Measurements from ENCODE around the gene BCAS3.

The BCAS3 gene

DNA sequence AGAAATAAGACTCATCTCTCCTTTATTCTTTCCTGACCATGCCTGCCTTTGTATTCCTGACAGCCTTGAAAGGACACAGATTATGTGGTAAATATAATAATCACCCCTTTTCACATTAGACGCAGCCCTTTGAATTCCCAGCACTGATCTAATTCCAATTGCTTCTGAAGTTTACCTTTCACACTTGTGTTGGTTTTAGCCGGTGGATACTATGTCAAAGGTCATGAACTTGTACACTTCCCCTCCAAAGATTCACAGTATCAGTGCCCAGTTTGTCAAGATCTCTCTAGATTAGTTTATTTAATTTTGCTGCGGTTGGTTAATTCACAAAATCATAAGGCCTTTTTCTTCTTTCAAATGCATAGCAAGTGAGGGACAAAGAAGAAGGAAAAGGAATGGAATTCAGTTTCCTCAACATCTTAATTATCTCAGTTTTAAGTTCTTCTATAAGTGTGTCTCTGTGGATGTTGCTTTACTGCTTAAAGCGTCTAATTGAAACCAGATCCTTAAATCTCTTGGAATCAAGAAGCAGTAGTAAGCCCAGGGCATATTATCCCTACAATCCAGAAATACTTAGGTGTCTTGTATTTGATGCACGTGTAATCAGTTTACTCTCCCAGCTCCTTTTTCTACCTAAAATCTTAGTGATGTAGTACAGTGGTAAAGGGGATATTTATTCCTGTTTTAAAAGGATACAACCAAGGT is 547.7 kb downstream of the BCAS3 start:
- H3K4me3 ChIP-seq (ENCODE audit: low read depth in 1 of 2, low read length in 2 of 2) = no peak overlapping the region
- H3K36me3 ChIP-seq (ENCODE audit: insufficient read depth, low read length) = no peaks in the 10 kb centered on the region
- H3K9me3 ChIP-seq (ENCODE audit: low read length) = no peaks in the 10 kb centered on the region
- no peak overlapping the region for H3K27ac ChIP-seq (ENCODE audit: low read depth, low read length)
- H3K9ac ChIP-seq (ENCODE audit: low read length) = no peak overlapping the region
- no peaks in the 10 kb centered on the region for H3K27me3 ChIP-seq (ENCODE audit: control insufficient read depth in 1 of 2, insufficient read depth in 2 of 2, low read length in 2 of 2)
- no peaks in the 10 kb centered on the region for H3K4me1 ChIP-seq (ENCODE audit: insufficient read depth, low read length)

DNA sequence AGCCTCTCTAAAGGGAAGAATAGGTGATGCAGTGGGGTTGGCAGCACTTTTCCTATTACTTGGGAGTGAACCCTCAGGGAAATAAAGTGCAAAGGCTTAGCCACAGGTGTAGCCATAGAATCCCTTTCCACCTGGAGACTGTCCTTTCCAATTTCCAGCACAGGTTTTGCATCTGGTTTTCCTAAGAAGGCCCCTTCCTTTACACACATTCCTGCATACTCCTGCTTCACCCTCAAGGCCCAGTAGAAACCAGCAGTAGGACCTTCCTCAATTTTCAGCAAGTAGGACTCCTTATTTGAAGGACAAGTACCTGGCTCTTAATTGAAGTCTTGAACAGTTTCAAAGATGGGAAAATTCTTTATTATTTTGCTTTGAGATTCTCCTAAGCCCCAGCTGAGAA is 550.2 kb downstream of the BCAS3 start:
- Histone ChIP-seq H3K36me3 (ENCODE audit: insufficient read depth, low read length) (no peaks in the 10 kb centered on the region), H3K27me3 (ENCODE audit: control insufficient read depth in 1 of 2, insufficient read depth in 2 of 2, low read length in 2 of 2) (no peaks in the 10 kb centered on the region), H3K27ac (ENCODE audit: low read depth, low read length) (no peak overlapping the region), H3K4me3 (ENCODE audit: low read depth in 1 of 2, low read length in 2 of 2) (no peak overlapping the region), H3K9ac (ENCODE audit: low read length) (no peak overlapping the region), H3K9me3 (ENCODE audit: low read length) (no peaks in the 10 kb centered on the region), H3K4me1 (ENCODE audit: insufficient read depth, low read length) (no peaks in the 10 kb centered on the region)

DNA sequence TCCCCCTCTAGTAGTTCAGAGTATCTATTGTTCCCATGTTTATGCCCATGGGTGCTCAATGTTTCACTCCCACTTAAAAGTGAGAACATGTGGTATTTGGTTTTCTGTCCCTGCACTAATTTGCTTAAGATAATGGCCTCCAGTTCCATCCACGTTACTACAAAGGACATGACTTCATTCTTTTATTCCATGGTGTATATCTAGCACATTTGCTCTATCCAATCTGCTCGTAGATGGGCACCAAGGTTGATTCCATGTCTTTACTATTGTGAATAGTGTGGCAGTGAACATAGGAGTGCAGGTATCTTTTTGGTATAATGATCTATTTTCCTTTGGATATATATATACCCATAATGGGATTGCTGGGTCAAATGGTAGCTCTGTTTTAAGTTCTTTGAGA is 552.8 kb downstream of the BCAS3 start:
- Histone ChIP-seq H3K9me3 (ENCODE audit: low read length) (no peaks in the 10 kb centered on the region), H3K27ac (ENCODE audit: low read depth, low read length) (no peak overlapping the region), H3K4me1 (ENCODE audit: insufficient read depth, low read length) (no peaks in the 10 kb centered on the region), H3K27me3 (ENCODE audit: control insufficient read depth in 1 of 2, insufficient read depth in 2 of 2, low read length in 2 of 2) (no peaks in the 10 kb centered on the region), H3K36me3 (ENCODE audit: insufficient read depth, low read length) (no peaks in the 10 kb centered on the region), H3K4me3 (ENCODE audit: low read depth in 1 of 2, low read length in 2 of 2) (no peak overlapping the region), H3K9ac (ENCODE audit: low read length) (no peak overlapping the region)

DNA sequence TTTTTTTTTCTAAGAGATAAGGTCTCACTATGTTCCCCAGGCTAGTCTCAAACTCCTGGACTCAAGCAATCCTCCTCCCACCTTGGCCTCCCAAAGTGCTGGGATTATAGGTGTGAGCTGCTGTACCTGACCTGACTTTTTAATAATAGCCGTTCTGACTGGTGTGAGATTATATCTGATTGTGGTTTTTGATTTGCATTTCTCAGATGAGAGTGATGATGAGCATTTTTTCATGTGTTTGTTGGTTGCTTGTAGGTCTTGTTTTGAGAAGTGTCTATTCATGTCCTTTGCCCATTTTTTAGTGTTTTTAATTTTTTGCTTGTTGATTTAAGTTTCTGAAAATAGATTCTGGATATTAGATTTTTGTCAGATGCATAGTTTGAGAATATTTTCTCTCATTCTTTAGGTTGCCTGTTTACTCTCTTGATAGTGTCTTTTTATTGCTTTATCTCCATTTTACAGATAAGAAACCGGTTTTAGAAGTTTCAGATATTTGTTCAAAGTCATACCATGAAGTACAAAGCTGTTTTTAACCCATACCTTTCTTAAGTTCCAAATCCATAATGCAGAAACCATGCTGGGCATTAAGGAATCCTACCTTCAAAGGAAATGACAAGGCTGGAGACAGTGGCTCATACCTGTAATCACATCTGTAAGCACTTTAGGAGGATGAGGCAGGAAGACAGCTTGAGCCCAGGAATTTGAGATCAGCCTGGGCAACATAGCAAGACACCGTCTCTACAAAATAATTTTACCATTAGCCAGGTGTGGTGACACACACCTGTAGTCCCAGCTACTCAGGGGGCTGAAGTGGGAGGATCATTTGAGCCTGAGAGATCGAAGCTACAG is 553.5 kb downstream of the BCAS3 start:
- Histone ChIP-seq H3K4me3 (ENCODE audit: low read depth in 1 of 2, low read length in 2 of 2) (no peak overlapping the region), H3K4me1 (ENCODE audit: insufficient read depth, low read length) (no peaks in the 10 kb centered on the region), H3K27ac (ENCODE audit: low read depth, low read length) (no peak overlapping the region), H3K9ac (ENCODE audit: low read length) (no peak overlapping the region), H3K27me3 (ENCODE audit: control insufficient read depth in 1 of 2, insufficient read depth in 2 of 2, low read length in 2 of 2) (no peaks in the 10 kb centered on the region), H3K9me3 (ENCODE audit: low read length) (no peaks in the 10 kb centered on the region), H3K36me3 (ENCODE audit: insufficient read depth, low read length) (no peaks in the 10 kb centered on the region)

GRCh38 chr17:61232871-61233270 is 555.2 kb downstream of the BCAS3 start:
- Histone ChIP-seq H3K36me3 (ENCODE audit: insufficient read depth, low read length) (no peaks in the 10 kb centered on the region), H3K27ac (ENCODE audit: low read depth, low read length) (no peak overlapping the region), H3K27me3 (ENCODE audit: control insufficient read depth in 1 of 2, insufficient read depth in 2 of 2, low read length in 2 of 2) (no peaks in the 10 kb centered on the region), H3K4me1 (ENCODE audit: insufficient read depth, low read length) (no peaks in the 10 kb centered on the region), H3K4me3 (ENCODE audit: low read depth in 1 of 2, low read length in 2 of 2) (no peak overlapping the region), H3K9me3 (ENCODE audit: low read length) (no peaks in the 10 kb centered on the region), H3K9ac (ENCODE audit: low read length) (no peak overlapping the region)

DNA sequence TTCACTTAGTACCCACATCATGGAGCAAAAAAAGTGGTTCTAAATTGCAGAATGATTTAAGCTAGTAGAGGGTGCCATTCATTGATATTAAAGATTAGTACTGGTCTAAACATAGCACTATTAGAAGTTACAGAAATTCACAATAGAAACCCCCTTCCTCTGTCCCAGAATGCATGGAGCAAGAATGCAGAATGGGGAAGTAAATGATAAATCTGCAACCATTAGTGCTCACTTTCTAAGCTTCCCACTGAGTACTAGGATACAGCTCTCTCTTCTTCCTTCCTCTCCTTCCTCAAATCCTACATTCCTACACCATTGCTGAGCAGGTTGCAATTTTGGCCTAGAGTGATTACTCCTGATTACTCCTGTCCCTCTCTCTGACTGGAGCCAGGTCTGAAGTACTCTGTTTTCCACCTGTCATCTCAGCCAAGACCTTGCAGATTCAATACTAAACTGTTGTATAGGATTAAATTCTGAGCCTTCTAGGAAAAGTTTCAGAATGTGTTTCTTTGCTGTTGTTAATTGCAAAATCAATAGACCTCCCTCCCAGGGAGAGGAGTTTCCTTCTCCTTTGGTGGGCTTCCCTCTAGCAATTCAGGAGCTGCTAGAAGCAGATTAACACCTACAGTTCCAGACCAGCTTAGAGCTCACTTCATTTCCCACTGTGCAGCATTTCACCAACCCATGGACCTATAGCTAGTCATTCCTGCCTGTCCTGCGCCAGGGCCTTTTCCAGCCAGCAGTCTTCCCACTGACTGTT is 556.5 kb downstream of the BCAS3 start:
- no peaks in the 10 kb centered on the region for H3K36me3 ChIP-seq (ENCODE audit: insufficient read depth, low read length)
- no peak overlapping the region for H3K27ac ChIP-seq (ENCODE audit: low read depth, low read length)
- no peaks in the 10 kb centered on the region for H3K9me3 ChIP-seq (ENCODE audit: low read length)
- no peak overlapping the region for H3K4me3 ChIP-seq (ENCODE audit: low read depth in 1 of 2, low read length in 2 of 2)
- H3K27me3 ChIP-seq (ENCODE audit: control insufficient read depth in 1 of 2, insufficient read depth in 2 of 2, low read length in 2 of 2) = no peaks in the 10 kb centered on the region
- H3K9ac ChIP-seq (ENCODE audit: low read length) = no peak overlapping the region
- no peaks in the 10 kb centered on the region for H3K4me1 ChIP-seq (ENCODE audit: insufficient read depth, low read length)

- H3K9me3 ChIP-seq (ENCODE audit: low read length) = no peaks in the 10 kb centered on the region
- no peaks in the 10 kb centered on the region for H3K36me3 ChIP-seq (ENCODE audit: insufficient read depth, low read length)
- H3K4me3 ChIP-seq (ENCODE audit: low read depth in 1 of 2, low read length in 2 of 2) = no peak overlapping the region
- H3K9ac ChIP-seq (ENCODE audit: low read length) = no peak overlapping the region
- H3K4me1 ChIP-seq (ENCODE audit: insufficient read depth, low read length) = no peaks in the 10 kb centered on the region
- H3K27ac ChIP-seq (ENCODE audit: low read depth, low read length) = no peak overlapping the region
- no peaks in the 10 kb centered on the region for H3K27me3 ChIP-seq (ENCODE audit: control insufficient read depth in 1 of 2, insufficient read depth in 2 of 2, low read length in 2 of 2)
Observed at GRCh38 chr17:61235001-61235826, 557.6 kb downstream of the BCAS3 start.

DNA sequence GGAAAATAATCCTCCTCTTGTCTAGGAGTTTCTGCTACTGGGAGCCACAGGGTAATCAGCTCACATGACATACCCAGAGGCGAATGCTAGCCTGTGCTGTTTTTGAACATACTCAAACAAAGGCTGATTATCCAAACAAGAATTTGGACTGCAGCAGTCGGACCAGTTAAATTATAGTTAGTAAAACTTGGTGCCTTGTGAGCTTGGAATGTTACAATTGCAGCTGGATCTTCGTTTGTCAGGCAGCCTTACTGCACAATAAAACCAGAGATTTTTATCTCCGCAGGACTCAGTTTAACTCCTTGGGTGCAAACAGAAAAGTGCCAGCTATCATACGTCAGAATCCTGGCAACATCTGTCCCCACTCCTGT is 558.2 kb downstream of the BCAS3 start:
- Histone ChIP-seq H3K4me1 (ENCODE audit: insufficient read depth, low read length) (no peaks in the 10 kb centered on the region), H3K36me3 (ENCODE audit: insufficient read depth, low read length) (no peaks in the 10 kb centered on the region), H3K27ac (ENCODE audit: low read depth, low read length) (no peak overlapping the region), H3K4me3 (ENCODE audit: low read depth in 1 of 2, low read length in 2 of 2) (no peak overlapping the region), H3K9ac (ENCODE audit: low read length) (no peak overlapping the region), H3K27me3 (ENCODE audit: control insufficient read depth in 1 of 2, insufficient read depth in 2 of 2, low read length in 2 of 2) (no peaks in the 10 kb centered on the region), H3K9me3 (ENCODE audit: low read length) (no peaks in the 10 kb centered on the region)

DNA sequence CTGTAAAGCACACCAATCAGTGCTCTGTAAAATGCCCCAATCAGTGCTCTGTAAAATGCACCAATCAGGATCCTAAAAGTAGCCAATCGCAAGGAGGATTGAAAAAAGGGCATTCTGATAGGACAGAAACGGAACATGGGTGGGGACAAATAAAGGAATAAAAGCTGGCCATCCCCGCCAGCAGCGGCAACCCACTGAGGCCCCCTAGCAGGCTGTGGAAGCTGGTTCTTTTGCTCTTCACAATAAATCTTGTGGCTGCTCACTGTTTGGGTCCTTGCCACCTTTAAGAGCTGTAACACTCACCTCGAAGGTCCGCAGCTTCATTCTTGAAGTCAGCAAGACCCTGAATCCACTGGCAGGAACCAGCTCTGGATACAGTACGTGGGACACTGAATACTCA is 559.6 kb downstream of the BCAS3 start:
- Histone ChIP-seq H3K9ac (ENCODE audit: low read length) (no peak overlapping the region), H3K27ac (ENCODE audit: low read depth, low read length) (no peak overlapping the region), H3K4me1 (ENCODE audit: insufficient read depth, low read length) (no peaks in the 10 kb centered on the region), H3K36me3 (ENCODE audit: insufficient read depth, low read length) (no peaks in the 10 kb centered on the region), H3K9me3 (ENCODE audit: low read length) (no peaks in the 10 kb centered on the region), H3K4me3 (ENCODE audit: low read depth in 1 of 2, low read length in 2 of 2) (no peak overlapping the region), H3K27me3 (ENCODE audit: control insufficient read depth in 1 of 2, insufficient read depth in 2 of 2, low read length in 2 of 2) (no peaks in the 10 kb centered on the region)

- Histone ChIP-seq H3K27me3 (ENCODE audit: control insufficient read depth in 1 of 2, insufficient read depth in 2 of 2, low read length in 2 of 2) (no peaks in the 10 kb centered on the region), H3K9me3 (ENCODE audit: low read length) (no peaks in the 10 kb centered on the region), H3K4me1 (ENCODE audit: insufficient read depth, low read length) (no peaks in the 10 kb centered on the region), H3K9ac (ENCODE audit: low read length) (no peak overlapping the region), H3K36me3 (ENCODE audit: insufficient read depth, low read length) (no peaks in the 10 kb centered on the region), H3K27ac (ENCODE audit: low read depth, low read length) (no peak overlapping the region), H3K4me3 (ENCODE audit: low read depth in 1 of 2, low read length in 2 of 2) (no peak overlapping the region)
Observed at GRCh38 chr17:61238455-61238933, 560.8 kb downstream of the BCAS3 start.

GRCh38 chr17:61239327-61239726 is 561.7 kb downstream of the BCAS3 start:
- no peak overlapping the region for H3K27ac ChIP-seq (ENCODE audit: low read depth, low read length)

More at GRCh38 chr17:61239327-61239726, 561.7 kb downstream of the BCAS3 start:
- Histone ChIP-seq H3K36me3 (ENCODE audit: insufficient read depth, low read length) (no peaks in the 10 kb centered on the region), H3K9me3 (ENCODE audit: low read length) (no peaks in the 10 kb centered on the region), H3K4me1 (ENCODE audit: insufficient read depth, low read length) (no peaks in the 10 kb centered on the region), H3K9ac (ENCODE audit: low read length) (no peak overlapping the region), H3K27me3 (ENCODE audit: control insufficient read depth in 1 of 2, insufficient read depth in 2 of 2, low read length in 2 of 2) (no peaks in the 10 kb centered on the region), H3K4me3 (ENCODE audit: low read depth in 1 of 2, low read length in 2 of 2) (no peak overlapping the region)
